Measurements from ENCODE around the gene KPTN. TPM values are rescaled to one million over a fixed set of nuclear protein-coding genes. Genes with fewer than 3 reads are reported as not detected.

KPTN gene
- total and polyA plus RNA-seq, 2 of the 13 experiments (the other 11 are each of a cell fraction or from before 2014, with no cell fraction given) = 9.1 to 13.3 TPM

DNA sequence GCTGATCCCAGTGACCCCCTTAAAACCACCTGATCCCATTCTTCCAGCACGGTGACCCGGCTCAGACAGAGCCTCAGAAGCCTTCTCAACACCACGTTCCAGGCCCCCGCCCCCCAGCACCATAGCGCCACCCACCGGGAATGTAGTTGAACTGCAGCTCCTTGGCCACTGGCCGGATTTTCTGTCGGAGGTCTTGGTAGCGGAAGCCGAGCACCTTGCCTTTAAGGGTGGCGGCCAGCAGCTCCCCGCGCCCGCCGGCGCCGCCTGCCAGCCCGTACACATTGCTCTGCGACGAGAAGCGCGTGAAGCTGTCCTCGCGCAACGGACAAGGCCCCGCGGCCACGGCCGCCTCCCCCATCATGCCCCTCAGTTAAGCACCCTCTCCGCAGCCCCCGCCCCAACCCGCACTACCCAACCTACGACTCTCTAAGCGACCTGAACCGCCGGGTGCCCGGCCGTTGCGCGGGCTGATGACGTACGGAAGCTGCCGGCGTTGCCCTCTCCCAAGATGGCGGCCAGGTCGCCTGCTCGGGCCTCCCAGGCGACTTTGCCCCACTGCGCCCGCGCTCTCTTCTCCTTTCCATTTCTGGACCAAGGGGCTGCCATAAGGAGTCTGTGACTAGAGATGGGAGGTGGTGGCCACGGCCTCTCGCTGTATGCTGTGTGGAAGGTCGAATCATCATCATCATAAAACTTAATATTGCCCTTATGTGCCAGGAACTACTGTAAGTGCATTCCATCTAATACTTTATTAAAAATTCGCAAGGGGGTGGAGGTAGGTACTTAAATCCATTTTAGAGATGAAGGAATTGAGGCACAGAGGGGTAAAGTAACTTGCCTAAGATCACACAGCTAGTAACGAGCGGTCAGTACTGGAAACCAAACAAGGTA lies at the start of gene KPTN (continued):
- TF ChIP-seq ZNF761 (CRISPR knock-in tag; conservative IDR thresholded peaks at IDR 0.05) (peak; percentile 48; the same call in 1 of the 2 replicates), ZBTB7B (CRISPR knock-in tag; IDR thresholded peaks at IDR 0.05) (no peak), SAP130 (CRISPR knock-in tag; IDR thresholded peaks at IDR 0.05; ENCODE audit: low read depth) (peak; percentile 67; the same call in 1 of the 2 replicates), TRIM24 (CRISPR knock-in tag; IDR thresholded peaks at IDR 0.05) (no peak), ZC3H13 (CRISPR knock-in tag; IDR thresholded peaks at IDR 0.05) (0 out of 2 replicates have a peak, but pooled peaks have one; percentile 34), ZNF24 (IDR thresholded peaks at IDR 0.05) (no peak), FOXM1 (CRISPR knock-in tag; IDR thresholded peaks at IDR 0.05) (no peak), NCOR1 (IDR thresholded peaks at IDR 0.05; ENCODE audit: borderline replicate concordance, low read length) (peak; percentile 8; the same call in 1 of the 2 replicates), ZNF644 (CRISPR knock-in tag; IDR thresholded peaks at IDR 0.05; ENCODE audit: low read depth) (no peak), TMF1 (CRISPR knock-in tag; IDR thresholded peaks at IDR 0.05; ENCODE audit: low read depth) (no peak), HCFC1 (IDR thresholded peaks at IDR 0.05; ENCODE audit: low read depth, low read length) (peak; percentile 92), ZNF543 (CRISPR knock-in tag; IDR thresholded peaks at IDR 0.05) (no peak), SKI (IDR thresholded peaks at IDR 0.05; ENCODE audit: partially characterized antibody) (no peak), KDM5B (CRISPR knock-in tag; IDR thresholded peaks at IDR 0.05; ENCODE audit: borderline replicate concordance) (peak; percentile 65; the same call in 1 of the 2 replicates), SP140L (CRISPR knock-in tag; IDR thresholded peaks at IDR 0.05; ENCODE audit: borderline replicate concordance) (no peak)
- TF ChIP-seq, protein P1, sequence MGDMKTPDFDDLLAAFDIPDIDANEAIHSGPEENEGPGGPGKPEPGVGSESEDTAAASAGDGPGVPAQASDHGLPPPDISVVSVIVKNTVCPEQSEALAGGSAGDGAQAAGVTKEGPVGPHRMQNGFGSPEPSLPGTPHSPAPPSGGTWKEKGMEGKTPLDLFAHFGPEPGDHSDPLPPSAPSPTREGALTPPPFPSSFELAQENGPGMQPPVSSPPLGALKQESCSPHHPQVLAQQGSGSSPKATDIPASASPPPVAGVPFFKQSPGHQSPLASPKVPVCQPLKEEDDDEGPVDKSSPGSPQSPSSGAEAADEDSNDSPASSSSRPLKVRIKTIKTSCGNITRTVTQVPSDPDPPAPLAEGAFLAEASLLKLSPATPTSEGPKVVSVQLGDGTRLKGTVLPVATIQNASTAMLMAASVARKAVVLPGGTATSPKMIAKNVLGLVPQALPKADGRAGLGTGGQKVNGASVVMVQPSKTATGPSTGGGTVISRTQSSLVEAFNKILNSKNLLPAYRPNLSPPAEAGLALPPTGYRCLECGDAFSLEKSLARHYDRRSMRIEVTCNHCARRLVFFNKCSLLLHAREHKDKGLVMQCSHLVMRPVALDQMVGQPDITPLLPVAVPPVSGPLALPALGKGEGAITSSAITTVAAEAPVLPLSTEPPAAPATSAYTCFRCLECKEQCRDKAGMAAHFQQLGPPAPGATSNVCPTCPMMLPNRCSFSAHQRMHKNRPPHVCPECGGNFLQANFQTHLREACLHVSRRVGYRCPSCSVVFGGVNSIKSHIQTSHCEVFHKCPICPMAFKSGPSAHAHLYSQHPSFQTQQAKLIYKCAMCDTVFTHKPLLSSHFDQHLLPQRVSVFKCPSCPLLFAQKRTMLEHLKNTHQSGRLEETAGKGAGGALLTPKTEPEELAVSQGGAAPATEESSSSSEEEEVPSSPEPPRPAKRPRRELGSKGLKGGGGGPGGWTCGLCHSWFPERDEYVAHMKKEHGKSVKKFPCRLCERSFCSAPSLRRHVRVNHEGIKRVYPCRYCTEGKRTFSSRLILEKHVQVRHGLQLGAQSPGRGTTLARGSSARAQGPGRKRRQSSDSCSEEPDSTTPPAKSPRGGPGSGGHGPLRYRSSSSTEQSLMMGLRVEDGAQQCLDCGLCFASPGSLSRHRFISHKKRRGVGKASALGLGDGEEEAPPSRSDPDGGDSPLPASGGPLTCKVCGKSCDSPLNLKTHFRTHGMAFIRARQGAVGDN (CRISPR knock-in tag; IDR thresholded peaks at IDR 0.05) = peak; percentile 80
- TF ChIP-seq, protein P2, sequence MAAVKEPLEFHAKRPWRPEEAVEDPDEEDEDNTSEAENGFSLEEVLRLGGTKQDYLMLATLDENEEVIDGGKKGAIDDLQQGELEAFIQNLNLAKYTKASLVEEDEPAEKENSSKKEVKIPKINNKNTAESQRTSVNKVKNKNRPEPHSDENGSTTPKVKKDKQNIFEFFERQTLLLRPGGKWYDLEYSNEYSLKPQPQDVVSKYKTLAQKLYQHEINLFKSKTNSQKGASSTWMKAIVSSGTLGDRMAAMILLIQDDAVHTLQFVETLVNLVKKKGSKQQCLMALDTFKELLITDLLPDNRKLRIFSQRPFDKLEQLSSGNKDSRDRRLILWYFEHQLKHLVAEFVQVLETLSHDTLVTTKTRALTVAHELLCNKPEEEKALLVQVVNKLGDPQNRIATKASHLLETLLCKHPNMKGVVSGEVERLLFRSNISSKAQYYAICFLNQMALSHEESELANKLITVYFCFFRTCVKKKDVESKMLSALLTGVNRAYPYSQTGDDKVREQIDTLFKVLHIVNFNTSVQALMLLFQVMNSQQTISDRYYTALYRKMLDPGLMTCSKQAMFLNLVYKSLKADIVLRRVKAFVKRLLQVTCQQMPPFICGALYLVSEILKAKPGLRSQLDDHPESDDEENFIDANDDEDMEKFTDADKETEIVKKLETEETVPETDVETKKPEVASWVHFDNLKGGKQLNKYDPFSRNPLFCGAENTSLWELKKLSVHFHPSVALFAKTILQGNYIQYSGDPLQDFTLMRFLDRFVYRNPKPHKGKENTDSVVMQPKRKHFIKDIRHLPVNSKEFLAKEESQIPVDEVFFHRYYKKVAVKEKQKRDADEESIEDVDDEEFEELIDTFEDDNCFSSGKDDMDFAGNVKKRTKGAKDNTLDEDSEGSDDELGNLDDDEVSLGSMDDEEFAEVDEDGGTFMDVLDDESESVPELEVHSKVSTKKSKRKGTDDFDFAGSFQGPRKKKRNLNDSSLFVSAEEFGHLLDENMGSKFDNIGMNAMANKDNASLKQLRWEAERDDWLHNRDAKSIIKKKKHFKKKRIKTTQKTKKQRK (IDR thresholded peaks at IDR 0.05; ENCODE audit: low read length) = no peak
- TF ChIP-seq, protein P3, sequence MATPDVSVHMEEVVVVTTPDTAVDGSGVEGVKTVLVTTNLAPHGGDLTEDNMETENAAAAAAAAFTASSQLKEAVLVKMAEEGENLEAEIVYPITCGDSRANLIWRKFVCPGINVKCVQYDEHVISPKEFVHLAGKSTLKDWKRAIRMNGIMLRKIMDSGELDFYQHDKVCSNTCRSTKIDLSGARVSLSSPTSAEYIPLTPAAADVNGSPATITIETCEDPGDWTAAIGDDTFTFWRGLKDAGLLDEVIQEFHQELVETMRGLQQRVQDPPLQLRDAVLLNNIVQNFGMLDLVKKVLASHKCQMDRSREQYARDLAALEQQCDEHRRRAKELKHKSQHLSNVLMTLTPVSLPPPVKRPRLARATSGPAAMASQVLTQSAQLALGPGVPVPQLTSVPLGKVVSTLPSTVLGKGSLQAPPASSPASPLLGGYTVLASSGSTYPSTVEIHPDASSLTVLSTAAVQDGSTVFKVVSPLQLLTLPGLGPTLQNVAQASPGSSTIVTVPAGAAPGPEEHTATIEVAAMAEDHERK (CRISPR knock-in tag; IDR thresholded peaks at IDR 0.05; ENCODE audit: low read depth) = peak; percentile 43; the same call in 1 of the 2 replicates
- TF ChIP-seq, protein P4, sequence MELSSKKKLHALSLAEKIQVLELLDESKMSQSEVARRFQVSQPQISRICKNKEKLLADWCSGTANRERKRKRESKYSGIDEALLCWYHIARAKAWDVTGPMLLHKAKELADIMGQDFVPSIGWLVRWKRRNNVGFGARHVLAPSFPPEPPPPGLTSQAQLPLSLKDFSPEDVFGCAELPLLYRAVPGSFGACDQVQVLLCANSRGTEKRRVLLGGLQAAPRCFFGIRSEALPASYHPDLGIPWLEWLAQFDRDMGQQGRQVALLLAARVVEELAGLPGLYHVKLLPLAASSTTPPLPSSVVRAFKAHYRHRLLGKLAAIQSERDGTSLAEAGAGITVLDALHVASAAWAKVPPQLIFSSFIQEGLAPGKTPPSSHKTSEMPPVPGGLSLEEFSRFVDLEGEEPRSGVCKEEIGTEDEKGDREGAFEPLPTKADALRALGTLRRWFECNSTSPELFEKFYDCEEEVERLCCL (CRISPR knock-in tag; IDR thresholded peaks at IDR 0.05; ENCODE audit: borderline replicate concordance) = no peak
